Suprapubic skin (tissue), 4 donors: ENCODE measurements around the gene MARCHF3. TPM values are rescaled to one million over a fixed set of nuclear protein-coding genes. Genes with fewer than 3 reads are reported as not detected.

Experiments used
- DNase-seq, 2 donors: peaks; one replicate each; pipeline ENCODE4 v3.0.0-alpha.2; 2019; ENCODE audit warnings: low spot score in 2 of 2
- H3K27ac ChIP-seq: fragments of 200-600 bp; sonication (generic); one replicate; pipeline ENCODE4 v1.5.1; 2019
- H3K27me3 ChIP-seq: fragments of 200-600 bp; sonication (generic); one replicate; pipeline ENCODE4 v1.5.1; 2019
- H3K36me3 ChIP-seq: fragments of 200-600 bp; sonication (generic); one replicate; pipeline ENCODE4 v1.5.1; 2019
- H3K4me1 ChIP-seq: fragments of 200-600 bp; sonication (generic); one replicate; pipeline ENCODE4 v1.5.1; 2019
- H3K4me3 ChIP-seq: fragments of 200-600 bp; sonication (generic); one replicate; pipeline ENCODE4 v1.5.1; 2019; ENCODE audit warnings: mild to moderate bottlenecking
- H3K9me3 ChIP-seq: fragments of 200-600 bp; sonication (generic); one replicate; pipeline ENCODE4 v1.5.1; 2019
- EP300 ChIP-seq: sonication (generic); formaldehyde crosslinking; IDR thresholded peaks from one replicate; pipeline ENCODE4 v1.6.1; 2017; ENCODE audit warnings: antibody characterized with exemption
- POLR2A ChIP-seq, 2 donors: fragments of 450-650 bp; IDR thresholded peaks; one replicate each; pipeline ENCODE4 v1.6.1; 2017; ENCODE audit warnings: antibody characterized with exemption in 2 of 2, mild to moderate bottlenecking in 2 of 2, moderate library complexity in 2 of 2
- POLR2AphosphoS5 ChIP-seq, 3 donors: sonication (generic); formaldehyde crosslinking; IDR thresholded peaks; one replicate each; pipeline ENCODE4 v1.6.1; 2017; ENCODE audit warnings: antibody characterized with exemption in 3 of 3
- WGBS: methylation state at CpG from one replicate; pipeline ENCODE4 v1.1.5; 2018; 5-methylcytosine and 5-hydroxymethylcytosine counted together
- total RNA-seq, 4 donors: library from RNA; depleted of rRNA; stranded (reverse); fragments of >200 nt; gene quantifications; one replicate each; pipeline ENCODE4 v1.1.0, GENCODE V29; 2016
- TF ChIP-seq, protein P1 (sequence below), 2 donors: fragments of 200-600 bp in 1 of 2; fragments of 450-650 bp in 1 of 2; sonication (generic) in 1 of 2; IDR thresholded peaks; one replicate each; pipeline ENCODE4 v1.5.1; 2016 to 2019; ENCODE audit warnings: antibody characterized with exemption in 2 of 2, mild to moderate bottlenecking in 1 of 2, moderate library complexity in 1 of 2

MARCHF3 gene
- total RNA-seq, 4 donors from 2014 or later: 13.9 to 34.8 (median 27.0) TPM

DNA sequence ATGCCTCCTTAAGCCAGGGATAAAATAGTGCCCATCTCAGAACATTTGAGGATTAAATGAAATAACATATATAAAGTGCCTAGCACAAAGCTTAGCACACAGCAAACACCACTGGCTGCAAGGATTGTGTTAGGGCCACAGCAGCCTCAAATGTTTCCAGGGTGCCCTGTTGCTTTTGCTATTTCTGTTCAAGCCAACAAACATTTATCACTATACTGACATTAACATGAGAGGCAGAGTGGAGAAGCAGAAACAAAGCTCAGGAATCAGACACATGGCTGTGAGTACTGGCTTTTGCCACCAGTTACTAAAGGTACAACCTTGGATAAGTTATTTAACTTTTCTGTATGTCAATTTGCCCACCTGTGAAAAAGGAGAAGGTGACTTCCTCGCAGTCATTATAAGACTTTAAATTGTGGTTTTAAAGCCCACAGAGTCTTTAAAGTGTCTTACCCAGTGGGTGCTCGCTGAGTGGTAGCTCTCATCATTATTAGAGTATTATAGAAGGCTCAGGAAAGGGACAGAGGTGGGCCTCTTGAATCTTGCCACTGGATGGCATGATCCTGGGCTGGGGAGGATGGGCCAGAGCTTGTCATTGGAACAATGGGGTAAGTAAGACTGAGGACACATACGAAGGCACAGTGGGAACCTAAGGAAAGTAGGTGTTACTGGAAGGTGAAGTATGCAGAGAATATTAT is 98.2 kb downstream of the MARCHF3 start:
- no peak overlapping the region for H3K27ac ChIP-seq
- DNase-seq: no peak
- H3K36me3 ChIP-seq: no peaks in the 10 kb centered on the region
- H3K9me3 ChIP-seq: no peaks in the 10 kb centered on the region
- 91% methylated on average over 3 of the region's 3 CpGs for WGBS
- H3K4me3 ChIP-seq: no peak overlapping the region
- TF ChIP-seq, protein P1, sequence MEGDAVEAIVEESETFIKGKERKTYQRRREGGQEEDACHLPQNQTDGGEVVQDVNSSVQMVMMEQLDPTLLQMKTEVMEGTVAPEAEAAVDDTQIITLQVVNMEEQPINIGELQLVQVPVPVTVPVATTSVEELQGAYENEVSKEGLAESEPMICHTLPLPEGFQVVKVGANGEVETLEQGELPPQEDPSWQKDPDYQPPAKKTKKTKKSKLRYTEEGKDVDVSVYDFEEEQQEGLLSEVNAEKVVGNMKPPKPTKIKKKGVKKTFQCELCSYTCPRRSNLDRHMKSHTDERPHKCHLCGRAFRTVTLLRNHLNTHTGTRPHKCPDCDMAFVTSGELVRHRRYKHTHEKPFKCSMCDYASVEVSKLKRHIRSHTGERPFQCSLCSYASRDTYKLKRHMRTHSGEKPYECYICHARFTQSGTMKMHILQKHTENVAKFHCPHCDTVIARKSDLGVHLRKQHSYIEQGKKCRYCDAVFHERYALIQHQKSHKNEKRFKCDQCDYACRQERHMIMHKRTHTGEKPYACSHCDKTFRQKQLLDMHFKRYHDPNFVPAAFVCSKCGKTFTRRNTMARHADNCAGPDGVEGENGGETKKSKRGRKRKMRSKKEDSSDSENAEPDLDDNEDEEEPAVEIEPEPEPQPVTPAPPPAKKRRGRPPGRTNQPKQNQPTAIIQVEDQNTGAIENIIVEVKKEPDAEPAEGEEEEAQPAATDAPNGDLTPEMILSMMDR (IDR thresholded peaks at IDR 0.05): no peak
- TF ChIP-seq POLR2A (IDR thresholded peaks at IDR 0.05) (no peak), EP300 (no peak), POLR2AphosphoS5 (IDR thresholded peaks at IDR 0.05) (no peak)
- H3K27me3 ChIP-seq: no peaks in the 10 kb centered on the region
- H3K4me1 ChIP-seq: no peaks in the 10 kb centered on the region

DNA sequence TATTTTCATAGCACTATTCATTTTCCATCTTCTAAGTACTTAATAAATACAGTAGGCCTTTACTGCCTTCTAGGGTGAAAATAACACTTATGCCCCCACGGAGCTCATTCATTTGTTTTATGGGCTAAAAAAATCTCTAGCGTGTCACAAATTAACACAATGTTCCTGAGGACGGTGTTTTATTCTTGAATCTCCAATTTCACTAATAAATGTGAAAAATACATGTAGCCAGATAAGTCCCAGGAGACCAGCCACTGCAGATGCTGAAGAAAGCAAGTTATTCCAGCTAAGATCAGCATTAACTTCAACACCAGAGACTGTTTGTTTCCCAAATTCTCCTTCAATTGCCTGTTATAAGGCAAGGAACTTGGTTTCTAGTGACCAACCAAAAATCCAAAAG is 102.3 kb downstream of the MARCHF3 start:
- Histone ChIP-seq H3K9me3 (no peaks in the 10 kb centered on the region), H3K27me3 (no peaks in the 10 kb centered on the region), H3K27ac (no peak overlapping the region), H3K4me3 (no peak overlapping the region), H3K4me1 (no peaks in the 10 kb centered on the region), H3K36me3 (no peaks in the 10 kb centered on the region)
- no peak for DNase-seq
- TF ChIP-seq, protein P1 (IDR thresholded peaks at IDR 0.05): no peak
- TF ChIP-seq POLR2A (IDR thresholded peaks at IDR 0.05) (no peak), POLR2AphosphoS5 (IDR thresholded peaks at IDR 0.05) (no peak), EP300 (no peak)
- WGBS: 69% methylated on average over 3 of the region's 3 CpGs

DNA sequence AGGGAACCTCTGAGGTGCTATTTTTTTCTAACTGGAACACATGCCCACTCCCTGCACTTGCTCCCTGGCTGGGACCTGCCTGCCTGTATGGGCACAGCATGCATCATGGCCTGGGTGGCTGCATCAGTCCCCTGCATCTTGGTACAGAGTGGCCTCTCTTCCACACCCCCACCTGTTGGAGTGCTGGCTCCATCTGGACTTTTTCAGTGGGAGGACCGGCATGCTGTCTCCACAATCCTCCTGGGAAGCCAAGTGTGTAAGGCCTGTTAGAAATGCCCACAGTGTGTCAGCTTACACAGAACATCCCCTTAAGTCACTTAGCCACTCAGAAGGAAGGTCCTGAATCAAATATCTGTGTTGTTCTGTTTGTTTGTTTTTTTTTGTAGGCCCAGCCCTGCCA is 102.9 kb downstream of the MARCHF3 start:
- Histone ChIP-seq H3K4me1 (no peaks in the 10 kb centered on the region), H3K4me3 (no peak overlapping the region), H3K36me3 (no peaks in the 10 kb centered on the region), H3K9me3 (no peaks in the 10 kb centered on the region), H3K27ac (no peak overlapping the region), H3K27me3 (no peaks in the 10 kb centered on the region)
- DNase-seq: no peak
- WGBS: 93% methylated on average over 1 of the region's 1 CpG
- TF ChIP-seq EP300: no peak
- TF ChIP-seq, protein P1 (IDR thresholded peaks at IDR 0.05): no peak
- no peak for TF ChIP-seq POLR2AphosphoS5 (IDR thresholded peaks at IDR 0.05)
- TF ChIP-seq POLR2A (IDR thresholded peaks at IDR 0.05): no peak

DNA sequence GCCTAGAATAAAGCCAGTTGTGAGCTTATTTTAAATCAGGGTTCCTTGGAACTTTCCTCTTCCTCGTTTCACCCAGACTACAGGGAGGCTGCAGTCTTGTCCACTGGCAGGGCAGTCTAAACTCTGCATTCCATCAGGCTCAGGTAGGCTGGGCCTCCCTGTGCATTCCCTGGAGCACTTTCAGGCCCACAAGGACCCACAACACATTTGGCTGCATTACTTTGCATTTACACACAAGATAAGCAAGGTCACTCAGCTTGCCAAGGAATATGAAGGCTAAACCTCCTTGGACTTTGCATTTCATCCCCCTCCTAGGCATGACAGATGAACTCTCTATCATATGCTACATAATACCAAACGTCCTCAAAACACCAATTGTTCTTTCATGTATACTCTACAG is 104.2 kb downstream of the MARCHF3 start:
- H3K4me1 ChIP-seq: no peaks in the 10 kb centered on the region
- DNase-seq: no peak
- H3K27ac ChIP-seq: no peak overlapping the region
- H3K36me3 ChIP-seq: no peaks in the 10 kb centered on the region
- no peaks in the 10 kb centered on the region for H3K9me3 ChIP-seq
- TF ChIP-seq POLR2A (IDR thresholded peaks at IDR 0.05) (no peak), EP300 (no peak), POLR2AphosphoS5 (IDR thresholded peaks at IDR 0.05) (no peak)
- TF ChIP-seq, protein P1 (IDR thresholded peaks at IDR 0.05): no peak
- no peak overlapping the region for H3K4me3 ChIP-seq
- WGBS: 60% methylated on average over 2 of the region's 2 CpGs
- no peaks in the 10 kb centered on the region for H3K27me3 ChIP-seq

DNA sequence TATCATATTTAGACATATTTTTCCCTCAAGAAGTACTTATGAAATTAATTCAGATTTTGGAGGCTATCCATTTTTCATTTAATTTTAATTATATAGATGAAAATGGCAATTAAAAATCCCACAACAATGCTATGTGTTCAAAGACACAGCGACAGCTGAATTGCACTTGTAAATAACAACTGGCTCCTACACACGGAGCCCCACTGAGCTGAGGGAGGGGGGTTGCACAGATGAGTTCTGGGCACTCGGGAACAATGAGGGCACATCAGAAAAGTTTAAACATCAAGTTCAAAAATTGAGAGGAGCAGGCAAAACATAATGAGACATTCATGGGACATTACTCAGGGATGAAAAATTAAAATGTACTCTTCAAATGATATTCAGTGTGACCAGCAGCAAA is 104.9 kb downstream of the MARCHF3 start:
- Histone ChIP-seq H3K9me3 (no peaks in the 10 kb centered on the region), H3K27ac (no peak overlapping the region), H3K4me3 (no peak overlapping the region), H3K36me3 (no peaks in the 10 kb centered on the region), H3K27me3 (no peaks in the 10 kb centered on the region), H3K4me1 (no peaks in the 10 kb centered on the region)
- WGBS: 75% methylated on average over 3 of the region's 3 CpGs
- DNase-seq: no peak
- TF ChIP-seq EP300 (no peak), POLR2AphosphoS5 (IDR thresholded peaks at IDR 0.05) (no peak), POLR2A (IDR thresholded peaks at IDR 0.05) (no peak)
- TF ChIP-seq, protein P1 (IDR thresholded peaks at IDR 0.05): no peak
